Kidney (tissue), 14 donors: ENCODE measurements around the gene MEIG1. TPM values are rescaled to one million over a fixed set of nuclear protein-coding genes. Genes with fewer than 3 reads are reported as not detected.
"Not testable (repeated sequence)": the region's sequence is repeated elsewhere in the genome, so short reads cannot be mapped to it uniquely, and the experiment has no call there.

Experiments used
- DNase-seq, 5 donors: peaks; one replicate each; pipeline ENCODE4 v3.0.0-alpha.2; 2013 to 2020
- FAIRE-seq: peaks from 2 replicates; lab custom pipeline; 2012; peaks lifted over from hg19 to GRCh38; lab: Jason Lieb, UNC
- H3K27ac ChIP-seq, 2 donors: one replicate each; pipeline ENCODE4 v1.7.0; 2013; ENCODE audit warnings: low read depth in 2 of 2, low read length in 2 of 2, inconsistent platforms in 1 of 2
- H3K27me3 ChIP-seq: one replicate; pipeline ENCODE4 v1.7.1; 2013; ENCODE audit warnings: low read length, inconsistent platforms; ENCODE audit not compliant: control insufficient read depth, insufficient read depth
- H3K36me3 ChIP-seq, 3 donors: one replicate each; pipeline versions ENCODE4 v1.7.0 to v1.7.1; 2013; ENCODE audit warnings: low read length in 3 of 3, control low read depth in 1 of 3, inconsistent platforms in 1 of 3; ENCODE audit not compliant: insufficient read depth in 3 of 3, control insufficient read depth in 2 of 3
- H3K4me1 ChIP-seq, 3 donors: one replicate each; pipeline versions ENCODE4 v1.7.0 to v1.7.1; 2013; ENCODE audit warnings: low read length in 3 of 3, inconsistent platforms in 1 of 3, low read depth in 1 of 3; ENCODE audit not compliant: control insufficient read depth in 2 of 3, insufficient read depth in 2 of 3
- H3K4me3 ChIP-seq, 3 donors: one replicate each; pipeline versions ENCODE4 v1.7.0 to v1.8.1; 2013; ENCODE audit warnings: low read length in 3 of 3, control low read depth in 1 of 3, inconsistent platforms in 1 of 3
- H3K9ac ChIP-seq, 3 donors: one replicate each; pipeline versions ENCODE4 v1.7.0 to v1.7.1; 2013; ENCODE audit warnings: low read length in 3 of 3, control low read depth in 1 of 3, inconsistent platforms in 1 of 3
- H3K9me3 ChIP-seq, 3 donors: one replicate each; pipeline versions ENCODE4 v1.7.0 to v1.7.1; 2013; ENCODE audit warnings: low read length in 3 of 3, control low read depth in 1 of 3, inconsistent platforms in 1 of 3; ENCODE audit not compliant: control insufficient read depth in 2 of 3, insufficient read depth in 1 of 3
- CTCF ChIP-seq: IDR thresholded peaks from 3 replicates; pipeline ENCODE4 v1.5.1; 2012; ENCODE audit warnings: mild to moderate bottlenecking, moderate library complexity, borderline replicate concordance; ENCODE audit not compliant: insufficient read depth; ENCODE audit errors: extremely low read depth
- intact Hi-C: fragments of 100-400 bp; cut with DNase I; formaldehyde crosslinking; loops from one replicate; pipeline ENCODE4 v1.11.1; 2022
- polyA plus RNA-seq: library from polyadenylated mRNA; stranded (reverse); fragments of 350-450 nt; fragmentation: Illumina TruSeq; extraction: RNeasy Lipid Tissue Mini Kit (QIAGEN cat#74804); gene quantifications from one replicate; pipeline ENCODE4 v1.2.3, GENCODE V29; 2014; ENCODE audit warnings: low read depth, low replicate concordance; ENCODE audit not compliant: insufficient read depth
- total RNA-seq: library from RNA; stranded (reverse); fragmentation: NEBNext Ultra II Directional; extraction: Animal tissue kit (Norgen Biotek cat#: 25700); gene quantifications from one replicate; pipeline ENCODE4 v1.2.1, GENCODE V29; 2021
- donor health status: control.
- donor health status: control.
- donor health status: control.
- donor health status: control.
- donor health status: control.
- donor health status: DM: yes; HTN: yes; CAD: no.
- donor health status: Normal renal cell carcinoma (clear cell type).

The MEIG1 gene
- total and polyA plus RNA-seq, 2 donors from 2014 or later = 1.4 TPM; not detected in 1

- Histone ChIP-seq H3K4me1 (no peaks in the 10 kb centered on the region), H3K27ac (no peak overlapping the region), H3K9me3 (no peaks in the 10 kb centered on the region), H3K9ac (no peak overlapping the region), H3K36me3 (peaks cover 7 to 17% (median 14%) of the 10 kb centered on the region in 3 donors), H3K4me3 (no peak overlapping the region), H3K27me3 (no peaks in the 10 kb centered on the region)
- DNase-seq (no peak), FAIRE-seq (no peak)
- TF ChIP-seq CTCF = no peak
- intact Hi-C loops = no loop called here
These were observed 28.6 kb upstream of the MEIG1 start for GRCh38 chr10:14930610-14931009.

GRCh38 chr10:14936584-14936983, 22.6 kb upstream of the MEIG1 start:
- FAIRE-seq (no peak), DNase-seq (no peak)
- no peak for TF ChIP-seq CTCF
- no peak overlapping the region for H3K27ac ChIP-seq
- no peaks in the 10 kb centered on the region for H3K4me1 ChIP-seq
- H3K36me3 ChIP-seq = peaks cover 2 to 13% (median 8%) of the 10 kb centered on the region in 3 donors
- no peak overlapping the region for H3K4me3 ChIP-seq
- intact Hi-C loops = no loop called here
- no peaks in the 10 kb centered on the region for H3K27me3 ChIP-seq
- no peak overlapping the region for H3K9ac ChIP-seq
- no peaks in the 10 kb centered on the region for H3K9me3 ChIP-seq

- H3K4me3 ChIP-seq, H3K27me3 ChIP-seq, H3K9me3 ChIP-seq, DNase-seq, H3K4me1 ChIP-seq, H3K36me3 ChIP-seq, FAIRE-seq, H3K9ac ChIP-seq, H3K27ac ChIP-seq, intact Hi-C loops: not testable (repeated sequence)
These were observed 20.2 kb upstream of the MEIG1 start for GRCh38 chr10:14938971-14939370.

GRCh38 chr10:14942147-14942949, 16.8 kb upstream of the MEIG1 start:
- H3K9ac ChIP-seq, H3K36me3 ChIP-seq, H3K4me3 ChIP-seq, intact Hi-C loops, H3K27me3 ChIP-seq, H3K27ac ChIP-seq, H3K9me3 ChIP-seq, H3K4me1 ChIP-seq, FAIRE-seq, DNase-seq: not testable (repeated sequence)

GRCh38 chr10:14942950-14943338, 16.2 kb upstream of the MEIG1 start:
- H3K9me3 ChIP-seq, DNase-seq, intact Hi-C loops, H3K27me3 ChIP-seq, H3K4me3 ChIP-seq, FAIRE-seq, H3K4me1 ChIP-seq, H3K27ac ChIP-seq, H3K9ac ChIP-seq: not testable (repeated sequence)
- peaks cover 2 to 13% (median 4%) of the 10 kb centered on the region in 3 donors for H3K36me3 ChIP-seq
